Measurements from ENCODE around the gene IL17REL. TPM values are rescaled to one million over a fixed set of nuclear protein-coding genes. Genes with fewer than 3 reads are reported as not detected.

IL17REL gene
- total and polyA plus RNA-seq, 5 donors from 2014 or later = 0.07 to 0.57 TPM; not detected in 3

DNA sequence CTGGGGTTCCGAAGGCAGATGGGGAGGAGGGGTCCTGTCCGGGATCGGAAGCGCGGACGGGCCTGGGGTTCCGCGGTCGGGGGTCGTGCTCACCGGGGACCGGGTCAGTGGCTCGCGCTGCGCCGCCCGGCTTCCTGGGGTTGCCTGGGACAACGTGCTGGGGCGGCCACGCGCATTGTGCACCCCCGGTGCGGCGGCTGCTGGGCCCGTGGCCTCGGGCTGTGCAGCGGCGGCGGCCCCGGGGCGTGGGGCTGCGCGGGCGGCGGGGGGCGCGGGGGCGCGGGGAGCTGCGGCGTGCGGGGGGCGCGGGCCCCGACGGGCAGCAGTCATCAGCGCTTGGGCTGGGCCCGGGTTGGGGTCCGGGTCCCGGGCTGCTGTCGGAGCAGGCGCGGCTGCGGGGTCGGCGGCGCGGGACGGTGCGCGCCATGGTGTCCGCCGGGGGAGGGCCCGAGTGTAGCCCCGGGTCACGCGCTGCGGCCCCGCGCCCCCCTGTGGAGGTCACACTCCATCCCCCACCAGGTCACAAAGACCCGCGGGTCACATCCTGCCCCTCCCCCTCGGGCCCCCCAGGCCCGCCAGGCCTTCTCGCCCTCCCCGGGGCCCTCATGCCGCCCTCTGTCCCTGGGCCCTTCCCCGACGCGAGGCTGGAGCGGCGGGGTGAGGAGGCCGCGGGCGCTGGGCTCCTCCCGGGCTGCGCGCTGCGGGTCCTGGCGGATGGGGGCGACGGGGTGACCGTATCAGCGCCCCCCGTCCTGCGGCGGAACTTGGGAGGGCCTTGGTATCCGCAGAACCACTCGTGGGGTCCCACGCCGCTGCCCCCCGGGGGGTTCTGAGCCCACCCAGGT is 45.7 kb upstream of the IL17REL start, which contains the start of gene TTLL8:
Gene TTLL8, minus strand, starts transcription at position 238 of the 845 bp plus-strand sequence.
- peaks cover 0 to 4% (median 0%) of the 10 kb centered on the region in 7 donors for H3K9me3 Mint-ChIP-seq
- no peak for ATAC-seq (ENCODE audit: low read depth in 2 of 2)
- H3K36me3 Mint-ChIP-seq = no peaks in the 10 kb centered on the region
- H3K27ac Mint-ChIP-seq = no peak within 1 kb of the TSS
- Histone ChIP-seq H3K4me1 (ENCODE audit: control insufficient read depth, insufficient read depth, low read length, poor library complexity, severe bottlenecking) (no peaks in the 10 kb centered on the region), H3K36me3 (ENCODE audit: control insufficient read depth, insufficient read depth, low read length) (no peaks in the 10 kb centered on the region), H3K9me3 (ENCODE audit: control insufficient read depth in 2 of 2, low read length in 2 of 2) (peaks cover 0 to 1% of the 10 kb centered on the region in 2 experiments), H3K27ac (ENCODE audit: insufficient read depth, low read length, poor library complexity, severe bottlenecking) (no peak within 1 kb of the TSS), H3K4me3 (ENCODE audit: low read depth, low read length) (no peak within 1 kb of the TSS), H3K27me3 (ENCODE audit: control insufficient read depth, insufficient read depth, low read length) (no peaks in the 10 kb centered on the region)
- peaks cover 0 to 2% (median 0%) of the 10 kb centered on the region in 4 donors for H3K4me1 Mint-ChIP-seq
- no peak within 1 kb of the TSS for H3K4me3 Mint-ChIP-seq
- DNase-seq = no peak
- peaks cover 37% of the 10 kb centered on the region for H3K27me3 Mint-ChIP-seq

GRCh38 chr22:50057278-50058060 is 44.9 kb upstream of the IL17REL start:
- no peak overlapping the region for H3K27ac Mint-ChIP-seq
- H3K4me3 Mint-ChIP-seq = no peak overlapping the region
- H3K27me3 ChIP-seq (ENCODE audit: control insufficient read depth, insufficient read depth, low read length) = no peaks in the 10 kb centered on the region

GRCh38 chr22:50056214-50056972 is 43.8 kb upstream of the IL17REL start:
- Mint-ChIP-seq H3K4me1 (peaks cover 0 to 2% (median 0%) of the 10 kb centered on the region in 4 donors), H3K27ac (no peak overlapping the region), H3K36me3 (no peaks in the 10 kb centered on the region), H3K9me3 (peaks cover 0 to 7% (median 1%) of the 10 kb centered on the region in 7 donors), H3K4me3 (no peak overlapping the region), H3K27me3 (peaks cover 37% of the 10 kb centered on the region)
- H3K9me3 ChIP-seq (ENCODE audit: control insufficient read depth in 2 of 2, low read length in 2 of 2) = peaks cover 0 to 3% of the 10 kb centered on the region in 2 experiments
- H3K4me1 ChIP-seq (ENCODE audit: control insufficient read depth, insufficient read depth, low read length, poor library complexity, severe bottlenecking) = no peaks in the 10 kb centered on the region
- no peak for ATAC-seq (ENCODE audit: low read depth in 2 of 2)
- no peaks in the 10 kb centered on the region for H3K27me3 ChIP-seq (ENCODE audit: control insufficient read depth, insufficient read depth, low read length)
- H3K36me3 ChIP-seq (ENCODE audit: control insufficient read depth, insufficient read depth, low read length) = no peaks in the 10 kb centered on the region
- H3K4me3 ChIP-seq (ENCODE audit: low read depth, low read length) = no peak overlapping the region
- H3K27ac ChIP-seq (ENCODE audit: insufficient read depth, low read length, poor library complexity, severe bottlenecking) = no peak overlapping the region
- DNase-seq = no peak

More at GRCh38 chr22:50057278-50058060, 44.9 kb upstream of the IL17REL start:
- H3K4me1 Mint-ChIP-seq = peaks cover 0 to 2% (median 0%) of the 10 kb centered on the region in 4 donors
- Histone ChIP-seq H3K9me3 (ENCODE audit: control insufficient read depth in 2 of 2, low read length in 2 of 2) (peaks cover 0 to 3% of the 10 kb centered on the region in 2 experiments), H3K27ac (ENCODE audit: insufficient read depth, low read length, poor library complexity, severe bottlenecking) (no peak overlapping the region), H3K36me3 (ENCODE audit: control insufficient read depth, insufficient read depth, low read length) (no peaks in the 10 kb centered on the region), H3K4me1 (ENCODE audit: control insufficient read depth, insufficient read depth, low read length, poor library complexity, severe bottlenecking) (no peaks in the 10 kb centered on the region), H3K4me3 (ENCODE audit: low read depth, low read length) (no peak overlapping the region)
- no peaks in the 10 kb centered on the region for H3K36me3 Mint-ChIP-seq
- H3K27me3 Mint-ChIP-seq = peaks cover 37% of the 10 kb centered on the region
- ATAC-seq (ENCODE audit: low read depth in 2 of 2) (no peak), DNase-seq (no peak)
- H3K9me3 Mint-ChIP-seq = peaks cover 0 to 4% (median 0%) of the 10 kb centered on the region in 7 donors

DNA sequence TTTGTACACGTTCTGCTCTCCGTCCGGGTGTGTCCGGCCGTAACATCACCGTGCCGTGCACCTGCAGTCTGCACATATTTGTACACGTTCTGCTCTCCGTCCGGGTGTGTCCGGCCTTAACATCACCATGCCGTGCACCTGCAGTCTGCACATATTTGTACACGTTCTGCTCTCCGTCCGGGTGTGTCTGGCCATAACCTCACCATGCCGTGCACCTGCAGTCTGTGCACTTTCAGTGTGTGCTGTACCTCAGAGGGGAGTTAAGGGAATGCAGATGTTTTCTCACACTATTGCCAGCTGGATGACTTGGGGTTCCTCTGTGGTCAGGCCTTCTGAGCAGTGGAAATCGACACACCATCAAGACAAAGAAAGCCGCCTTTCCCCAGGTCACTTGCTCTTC is 41.3 kb upstream of the IL17REL start:
- Mint-ChIP-seq H3K27me3 (peaks cover 29% of the 10 kb centered on the region), H3K27ac (no peak overlapping the region), H3K4me1 (peaks cover 0 to 2% (median 0%) of the 10 kb centered on the region in 4 donors), H3K9me3 (peaks cover 0 to 7% (median 1%) of the 10 kb centered on the region in 7 donors), H3K4me3 (no peak overlapping the region), H3K36me3 (no peaks in the 10 kb centered on the region)
- H3K4me3 ChIP-seq (ENCODE audit: low read depth, low read length) = no peak overlapping the region
- H3K36me3 ChIP-seq (ENCODE audit: control insufficient read depth, insufficient read depth, low read length) = no peaks in the 10 kb centered on the region
- no peaks in the 10 kb centered on the region for H3K27me3 ChIP-seq (ENCODE audit: control insufficient read depth, insufficient read depth, low read length)
- DNase-seq (no peak), ATAC-seq (ENCODE audit: low read depth in 2 of 2) (no peak)
- H3K9me3 ChIP-seq (ENCODE audit: control insufficient read depth in 2 of 2, low read length in 2 of 2) = peaks cover 0 to 3% of the 10 kb centered on the region in 2 experiments
- H3K27ac ChIP-seq (ENCODE audit: insufficient read depth, low read length, poor library complexity, severe bottlenecking) = no peak overlapping the region
- H3K4me1 ChIP-seq (ENCODE audit: control insufficient read depth, insufficient read depth, low read length, poor library complexity, severe bottlenecking) = no peaks in the 10 kb centered on the region

GRCh38 chr22:50051930-50052329 is 39.4 kb upstream of the IL17REL start:
- Histone ChIP-seq H3K27me3 (ENCODE audit: control insufficient read depth, insufficient read depth, low read length) (no peaks in the 10 kb centered on the region), H3K4me3 (ENCODE audit: low read depth, low read length) (no peak overlapping the region), H3K27ac (ENCODE audit: insufficient read depth, low read length, poor library complexity, severe bottlenecking) (no peak overlapping the region), H3K4me1 (ENCODE audit: control insufficient read depth, insufficient read depth, low read length, poor library complexity, severe bottlenecking) (no peaks in the 10 kb centered on the region), H3K36me3 (ENCODE audit: control insufficient read depth, insufficient read depth, low read length) (no peaks in the 10 kb centered on the region), H3K9me3 (ENCODE audit: control insufficient read depth in 2 of 2, low read length in 2 of 2) (peaks cover 0 to 3% of the 10 kb centered on the region in 2 experiments)
- no peaks in the 10 kb centered on the region for H3K36me3 Mint-ChIP-seq
- H3K4me1 Mint-ChIP-seq = no peaks in the 10 kb centered on the region
- peaks cover 28% of the 10 kb centered on the region for H3K27me3 Mint-ChIP-seq
- peaks cover 0 to 7% (median 1%) of the 10 kb centered on the region in 7 donors for H3K9me3 Mint-ChIP-seq
- H3K27ac Mint-ChIP-seq = no peak overlapping the region
- DNase-seq = no peak
- no peak overlapping the region for H3K4me3 Mint-ChIP-seq
- no peak for ATAC-seq (ENCODE audit: low read depth in 2 of 2)

DNA sequence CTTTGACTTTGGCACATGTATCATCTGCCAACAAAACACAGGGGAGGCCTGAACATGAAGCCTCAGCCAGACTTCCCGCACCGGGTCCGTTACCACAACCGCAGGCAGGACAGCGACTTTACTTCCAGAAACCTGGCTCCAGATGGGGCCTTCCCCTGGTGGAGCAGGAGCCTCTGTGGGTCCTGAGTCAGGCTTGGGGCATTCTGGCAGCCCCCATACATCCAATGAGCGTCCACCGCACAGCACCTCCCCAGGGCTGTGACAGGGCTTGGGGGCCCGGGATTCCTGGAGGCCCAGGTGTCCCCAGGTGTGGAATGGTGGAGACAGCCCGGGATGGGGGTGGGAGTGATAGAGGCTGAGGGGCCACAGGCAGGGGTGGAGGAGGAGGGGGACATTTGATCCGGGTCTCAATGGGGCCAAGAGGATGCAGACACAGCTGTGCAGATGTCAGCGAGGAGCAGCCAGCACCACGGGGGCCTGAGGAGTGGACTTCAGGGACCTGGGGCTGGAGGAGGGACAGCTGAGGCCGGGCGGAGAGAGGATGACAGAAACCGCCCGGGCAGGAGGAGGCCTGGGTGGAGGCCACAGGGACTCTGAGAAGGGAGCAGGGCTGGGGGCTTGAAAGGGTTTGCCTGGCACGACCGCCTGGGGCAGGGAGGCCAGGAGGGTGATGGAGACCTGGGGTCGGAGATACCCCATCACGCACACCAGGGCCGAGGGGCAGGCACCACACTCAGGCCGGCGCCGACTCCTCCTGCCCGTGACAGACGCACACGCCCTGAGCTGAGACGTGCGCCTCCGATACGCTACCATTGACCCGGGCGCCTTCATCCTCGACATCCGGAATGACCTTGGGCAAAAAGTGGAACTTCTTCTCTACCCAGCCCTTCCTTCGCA is 37.0 kb upstream of the IL17REL start:
- ATAC-seq (ENCODE audit: low read depth in 2 of 2) = no peak
- no peak for DNase-seq
- Histone ChIP-seq H3K4me1 (ENCODE audit: control insufficient read depth, insufficient read depth, low read length, poor library complexity, severe bottlenecking) (peaks cover 4% of the 10 kb centered on the region), H3K36me3 (ENCODE audit: control insufficient read depth, insufficient read depth, low read length) (no peaks in the 10 kb centered on the region), H3K27ac (ENCODE audit: insufficient read depth, low read length, poor library complexity, severe bottlenecking) (no peak overlapping the region), H3K9me3 (ENCODE audit: control insufficient read depth in 2 of 2, low read length in 2 of 2) (peaks cover 0 to 3% of the 10 kb centered on the region in 2 experiments), H3K27me3 (ENCODE audit: control insufficient read depth, insufficient read depth, low read length) (no peaks in the 10 kb centered on the region), H3K4me3 (ENCODE audit: low read depth, low read length) (no peak overlapping the region)
- peaks cover 0 to 1% (median 0%) of the 10 kb centered on the region in 4 donors for H3K4me1 Mint-ChIP-seq
- H3K27me3 Mint-ChIP-seq = peaks cover 13% of the 10 kb centered on the region
- H3K36me3 Mint-ChIP-seq = no peaks in the 10 kb centered on the region
- peaks cover 0 to 7% (median 0%) of the 10 kb centered on the region in 7 donors for H3K9me3 Mint-ChIP-seq
- H3K4me3 Mint-ChIP-seq = no peak overlapping the region
- no peak overlapping the region for H3K27ac Mint-ChIP-seq
